Measurements from ENCODE around the gene SNAP25. TPM values are rescaled to one million over a fixed set of nuclear protein-coding genes. Genes with fewer than 3 reads are reported as not detected.

Gene SNAP25
- total RNA-seq, 2 experiments from 2014 or later = not detected

- ChIA-PET CTCF (no interaction called here), POLR2A (no interaction called here)
- Mint-ChIP-seq H3K4me1 (ENCODE audit: low read depth) (no peaks in the 10 kb centered on the region), H3K27me3 (ENCODE audit: low read depth) (no peaks in the 10 kb centered on the region), H3K9me3 (ENCODE audit: insufficient read depth) (no peaks in the 10 kb centered on the region), H3K27ac (no peak overlapping the region), H3K36me3 (ENCODE audit: low read depth) (no peaks in the 10 kb centered on the region), H3K4me3 (no peak overlapping the region)
- ATAC-seq (no peak), DNase-seq (no peak)
Measured at GRCh38 chr20:10253780-10254179, 35.1 kb downstream of the SNAP25 start.

DNA sequence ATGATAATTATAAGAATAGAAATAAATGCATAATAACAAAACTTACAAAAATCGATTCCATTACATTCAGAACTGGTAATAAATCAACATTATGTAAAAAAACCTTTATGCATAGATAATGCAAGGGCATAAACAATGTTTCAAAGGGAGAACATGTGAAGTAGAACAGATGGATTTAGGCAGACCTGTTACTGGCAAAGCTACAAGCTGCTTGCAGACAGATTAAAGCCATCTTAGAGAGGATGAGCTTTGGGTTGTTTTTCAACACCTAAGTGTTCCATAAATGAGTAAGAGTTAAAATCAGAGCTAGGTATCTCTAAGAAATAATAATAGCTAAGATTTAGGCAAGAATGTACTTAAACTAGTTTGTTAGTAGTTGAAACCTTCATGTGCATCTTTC, 37.2 kb downstream of the SNAP25 start:
- ATAC-seq = no peak
- Mint-ChIP-seq H3K9me3 (ENCODE audit: insufficient read depth) (no peaks in the 10 kb centered on the region), H3K4me1 (ENCODE audit: low read depth) (no peaks in the 10 kb centered on the region), H3K27me3 (ENCODE audit: low read depth) (no peaks in the 10 kb centered on the region), H3K27ac (no peak overlapping the region), H3K36me3 (ENCODE audit: low read depth) (no peaks in the 10 kb centered on the region), H3K4me3 (no peak overlapping the region)
- CTCF ChIA-PET = no interaction called here
- DNase-seq = no peak
- POLR2A ChIA-PET = no interaction called here

DNA sequence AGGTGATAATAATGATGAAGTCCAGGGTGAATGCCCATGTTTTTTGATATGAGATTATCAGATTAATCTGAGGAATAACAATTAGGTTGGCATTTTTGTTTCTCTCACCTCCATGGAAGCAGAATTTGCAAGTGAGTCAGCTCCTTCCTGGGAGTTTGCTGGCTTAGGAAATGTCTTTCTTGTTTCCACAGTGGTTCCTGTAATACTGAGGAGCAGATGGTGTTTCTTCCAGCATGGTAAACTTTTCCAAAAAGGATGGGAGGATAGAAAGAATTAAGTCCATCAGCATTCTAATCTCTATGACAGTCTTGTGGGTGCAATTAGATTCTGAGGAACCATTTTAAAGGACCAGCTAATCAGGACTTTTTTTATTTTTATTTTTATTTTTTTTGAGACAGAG, 40.5 kb downstream of the SNAP25 start:
- DNase-seq (no peak), ATAC-seq (no peak)
- H3K27me3 Mint-ChIP-seq (ENCODE audit: low read depth) = no peaks in the 10 kb centered on the region
- no peaks in the 10 kb centered on the region for H3K4me1 Mint-ChIP-seq (ENCODE audit: low read depth)
- no peak overlapping the region for H3K27ac Mint-ChIP-seq
- no peaks in the 10 kb centered on the region for H3K9me3 Mint-ChIP-seq (ENCODE audit: insufficient read depth)
- CTCF ChIA-PET = no interaction called here
- no peak overlapping the region for H3K4me3 Mint-ChIP-seq
- no peaks in the 10 kb centered on the region for H3K36me3 Mint-ChIP-seq (ENCODE audit: low read depth)
- POLR2A ChIA-PET = no interaction called here

GRCh38 chr20:10260316-10260715, 41.7 kb downstream of the SNAP25 start:
- DNase-seq = no peak
- Mint-ChIP-seq H3K27ac (no peak overlapping the region), H3K36me3 (ENCODE audit: low read depth) (no peaks in the 10 kb centered on the region), H3K4me3 (no peak overlapping the region), H3K9me3 (ENCODE audit: insufficient read depth) (no peaks in the 10 kb centered on the region), H3K27me3 (ENCODE audit: low read depth) (no peaks in the 10 kb centered on the region), H3K4me1 (ENCODE audit: low read depth) (no peaks in the 10 kb centered on the region)
- no peak for ATAC-seq
- POLR2A ChIA-PET = no interaction called here
- CTCF ChIA-PET = no interaction called here

GRCh38 chr20:10261702-10262101, 43.1 kb downstream of the SNAP25 start:
- no peak for DNase-seq

DNA sequence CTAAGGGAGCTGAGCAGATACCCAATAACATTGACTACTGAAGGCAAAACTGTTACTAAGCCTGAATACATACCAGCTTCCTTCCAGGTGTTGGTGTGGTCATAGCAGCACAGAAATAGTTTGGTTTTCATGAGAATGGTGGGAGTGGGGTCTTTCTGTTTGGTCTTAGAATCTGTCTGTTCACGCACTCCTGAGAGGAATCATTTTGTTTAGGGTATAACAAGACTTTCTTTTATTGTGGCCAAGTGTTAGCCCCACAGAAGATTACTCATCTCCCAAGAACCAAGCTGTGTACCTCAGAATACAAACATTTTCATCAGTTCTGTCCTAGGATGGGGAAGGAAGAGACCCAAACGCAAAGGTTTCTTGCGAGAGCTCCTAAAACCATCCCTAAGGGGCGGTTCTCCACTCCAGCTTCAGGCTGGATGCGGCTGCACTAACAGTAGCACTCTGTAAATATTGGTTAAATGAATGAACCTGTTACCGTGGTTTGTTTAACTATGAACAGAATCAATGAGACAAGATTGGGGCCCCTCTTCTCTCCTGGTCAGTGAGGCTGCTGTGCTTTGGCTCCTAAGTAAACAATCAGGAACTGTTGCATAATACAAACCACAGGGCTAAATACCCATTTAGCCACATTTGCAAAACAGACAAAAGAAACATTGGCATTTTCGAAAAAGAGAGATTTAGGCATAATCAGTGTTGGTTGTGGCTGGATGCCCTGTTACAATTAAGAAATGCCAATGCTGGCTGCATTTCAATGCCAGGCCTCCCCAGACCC, 44.9 kb downstream of the SNAP25 start:
- no peak overlapping the region for H3K4me3 Mint-ChIP-seq
- H3K36me3 Mint-ChIP-seq (ENCODE audit: low read depth) = no peaks in the 10 kb centered on the region

More at GRCh38 chr20:10261702-10262101, 43.1 kb downstream of the SNAP25 start:
- Mint-ChIP-seq H3K9me3 (ENCODE audit: insufficient read depth) (no peaks in the 10 kb centered on the region), H3K4me3 (no peak overlapping the region), H3K36me3 (ENCODE audit: low read depth) (no peaks in the 10 kb centered on the region), H3K4me1 (ENCODE audit: low read depth) (no peaks in the 10 kb centered on the region), H3K27me3 (ENCODE audit: low read depth) (no peaks in the 10 kb centered on the region), H3K27ac (no peak overlapping the region)
- ATAC-seq = no peak
- POLR2A ChIA-PET = no interaction called here
- CTCF ChIA-PET = no interaction called here

DNA sequence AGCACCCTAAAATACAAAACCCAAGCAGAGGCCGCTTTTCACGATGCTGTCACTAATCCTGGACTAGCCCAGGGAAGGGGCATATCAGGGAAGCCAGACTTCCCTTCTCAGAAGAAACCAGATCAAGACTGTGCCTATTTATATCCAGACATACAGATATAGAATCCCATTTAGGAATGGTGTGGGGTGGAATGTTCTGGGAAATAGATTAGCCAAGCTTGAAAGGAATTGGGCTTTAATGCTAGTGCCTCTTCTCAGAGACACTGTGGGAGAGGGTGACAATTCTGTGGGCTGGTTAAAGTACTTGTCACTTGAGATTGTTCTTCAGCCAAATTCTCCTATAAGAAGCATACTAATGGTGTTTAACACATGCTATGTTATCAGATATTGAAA, 45.5 kb downstream of the SNAP25 start:
- no peak for ATAC-seq
- POLR2A ChIA-PET = no interaction called here
- no peak overlapping the region for H3K4me3 Mint-ChIP-seq
- no peak overlapping the region for H3K27ac Mint-ChIP-seq
- no peak for DNase-seq
- H3K4me1 Mint-ChIP-seq (ENCODE audit: low read depth) = no peaks in the 10 kb centered on the region
- no peaks in the 10 kb centered on the region for H3K36me3 Mint-ChIP-seq (ENCODE audit: low read depth)
- CTCF ChIA-PET = no interaction called here
- H3K9me3 Mint-ChIP-seq (ENCODE audit: insufficient read depth) = no peaks in the 10 kb centered on the region
- no peaks in the 10 kb centered on the region for H3K27me3 Mint-ChIP-seq (ENCODE audit: low read depth)

More for the DNA sequence above, 44.9 kb downstream of the SNAP25 start:
- no peaks in the 10 kb centered on the region for H3K27me3 Mint-ChIP-seq (ENCODE audit: low read depth)
- no peak overlapping the region for H3K27ac Mint-ChIP-seq
- DNase-seq (no peak), ATAC-seq (no peak)
- POLR2A ChIA-PET = no interaction called here
- CTCF ChIA-PET = no interaction called here
- H3K4me1 Mint-ChIP-seq (ENCODE audit: low read depth) = no peaks in the 10 kb centered on the region
- H3K9me3 Mint-ChIP-seq (ENCODE audit: insufficient read depth) = no peaks in the 10 kb centered on the region

DNA sequence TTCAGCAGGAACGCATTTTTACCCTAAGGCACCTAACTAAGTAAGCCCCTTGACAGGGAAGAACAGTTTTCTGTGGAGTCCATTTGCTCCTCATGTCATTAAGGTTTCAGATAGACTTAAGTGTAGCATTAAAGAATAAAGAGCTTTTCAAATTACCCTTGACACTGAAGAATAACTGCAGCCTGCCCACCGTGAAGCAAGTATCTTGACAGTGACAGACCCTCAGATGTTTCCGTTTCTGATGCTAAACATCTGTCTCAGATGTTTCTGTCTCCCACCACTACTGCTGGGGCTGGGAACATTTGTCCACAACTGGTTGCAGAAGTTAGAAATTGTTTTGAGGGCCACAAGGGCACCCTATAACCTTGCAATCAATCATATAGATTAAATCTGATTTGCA, 50.0 kb downstream of the SNAP25 start:
- Mint-ChIP-seq H3K4me1 (ENCODE audit: low read depth) (no peaks in the 10 kb centered on the region), H3K9me3 (ENCODE audit: insufficient read depth) (no peaks in the 10 kb centered on the region), H3K27me3 (ENCODE audit: low read depth) (no peaks in the 10 kb centered on the region), H3K36me3 (ENCODE audit: low read depth) (no peaks in the 10 kb centered on the region), H3K27ac (no peak overlapping the region), H3K4me3 (no peak overlapping the region)
- ATAC-seq (no peak), DNase-seq (no peak)
- CTCF ChIA-PET = no interaction called here
- POLR2A ChIA-PET = no interaction called here

GRCh38 chr20:10270630-10271029, 52.0 kb downstream of the SNAP25 start:
- H3K27ac Mint-ChIP-seq = no peak overlapping the region
- CTCF ChIA-PET = no interaction called here
- no peak for ATAC-seq
- no peak for DNase-seq
- H3K9me3 Mint-ChIP-seq (ENCODE audit: insufficient read depth) = no peaks in the 10 kb centered on the region
- H3K4me1 Mint-ChIP-seq (ENCODE audit: low read depth) = no peaks in the 10 kb centered on the region
- POLR2A ChIA-PET = no interaction called here
- H3K4me3 Mint-ChIP-seq = no peak overlapping the region
- H3K27me3 Mint-ChIP-seq (ENCODE audit: low read depth) = no peaks in the 10 kb centered on the region
- H3K36me3 Mint-ChIP-seq (ENCODE audit: low read depth) = no peaks in the 10 kb centered on the region

GRCh38 chr20:10271494-10272219, 53.0 kb downstream of the SNAP25 start:
- no peak for ATAC-seq
- Mint-ChIP-seq H3K4me3 (no peak overlapping the region), H3K27ac (no peak overlapping the region), H3K4me1 (ENCODE audit: low read depth) (no peaks in the 10 kb centered on the region), H3K36me3 (ENCODE audit: low read depth) (no peaks in the 10 kb centered on the region), H3K27me3 (ENCODE audit: low read depth) (no peaks in the 10 kb centered on the region), H3K9me3 (ENCODE audit: insufficient read depth) (no peaks in the 10 kb centered on the region)
- ChIA-PET POLR2A (no interaction called here), CTCF (no interaction called here)
- no peak for DNase-seq

- Mint-ChIP-seq H3K27ac (no peak overlapping the region), H3K9me3 (ENCODE audit: insufficient read depth) (no peaks in the 10 kb centered on the region), H3K36me3 (ENCODE audit: low read depth) (no peaks in the 10 kb centered on the region), H3K4me1 (ENCODE audit: low read depth) (no peaks in the 10 kb centered on the region), H3K27me3 (ENCODE audit: low read depth) (peaks cover 2% of the 10 kb centered on the region), H3K4me3 (no peak overlapping the region)
- CTCF ChIA-PET = no interaction called here
- POLR2A ChIA-PET = interaction anchor here (0.7 kb wide), 1 partner anchor 353 kb away, joined by 3 read pairs; no protein-coding TSS in a partner anchor
- DNase-seq (no peak), ATAC-seq (no peak)
Measured at GRCh38 chr20:10276878-10277580, 58.4 kb downstream of the SNAP25 start.

GRCh38 chr20:10277616-10278015, 59.0 kb downstream of the SNAP25 start:
- Mint-ChIP-seq H3K4me1 (ENCODE audit: low read depth) (no peaks in the 10 kb centered on the region), H3K9me3 (ENCODE audit: insufficient read depth) (no peaks in the 10 kb centered on the region), H3K4me3 (no peak overlapping the region), H3K27ac (no peak overlapping the region), H3K36me3 (ENCODE audit: low read depth) (no peaks in the 10 kb centered on the region), H3K27me3 (ENCODE audit: low read depth) (peaks cover 2% of the 10 kb centered on the region)
- no peak for ATAC-seq
- no peak for DNase-seq
- CTCF ChIA-PET = no interaction called here
- POLR2A ChIA-PET = no interaction called here
